Natural killer cell (primary cell): ENCODE data around the gene CDK7. TPM values are rescaled to one million over a fixed set of nuclear protein-coding genes. Genes with fewer than 3 reads are reported as not detected.
A peak's percentile ranks its signal among the peaks of the same experiment; 100 is the strongest.
"Not testable (repeated sequence)": the region's sequence is repeated elsewhere in the genome, so short reads cannot be mapped to it uniquely, and the experiment has no call there.

Source experiments
- ATAC-seq, 3 donors: fragments of 150-1000 bp in 2 of 3; fragments of 200-7000 bp in 1 of 3; cut with Tn5 transposase; 1 replicate in 1 of 3; 2 replicates in 2 of 3; pipeline ENCODE4 v1.10.0; 2021; ENCODE audit warnings: mild to moderate bottlenecking in 2 of 3, moderate library complexity in 2 of 3
- DNase-seq, 2 donors: peaks; one replicate each; pipeline versions ENCODE4 v3.0.0 to v3.0.0-alpha.2; 2013 to 2021; ENCODE audit warnings: mixed read lengths in 1 of 2
- H3K27ac ChIP-seq: one replicate; pipeline ENCODE4 v1.5.1; 2013; ENCODE audit warnings: mild to moderate bottlenecking, low read length
- H3K27me3 ChIP-seq: one replicate; pipeline ENCODE4 v1.6.1; 2013; ENCODE audit warnings: low read length; ENCODE audit not compliant: control insufficient read depth, insufficient read depth
- H3K36me3 ChIP-seq: one replicate; pipeline ENCODE4 v1.6.1; 2013; ENCODE audit warnings: low read length; ENCODE audit not compliant: control insufficient read depth, insufficient read depth
- H3K4me1 ChIP-seq: one replicate; pipeline ENCODE4 v1.6.1; 2013; ENCODE audit warnings: low read length; ENCODE audit not compliant: control insufficient read depth, insufficient read depth
- H3K4me3 ChIP-seq: one replicate; pipeline ENCODE4 v1.5.1; 2013; ENCODE audit warnings: low read length
- H3K9me3 ChIP-seq: one replicate; pipeline ENCODE4 v1.6.1; 2013; ENCODE audit warnings: low read length; ENCODE audit not compliant: control insufficient read depth, insufficient read depth
- H3K27ac Mint-ChIP-seq, 2 donors: one replicate each; pipeline ENCODE4 v1.8.0; 2022; ENCODE audit warnings: mild to moderate bottlenecking in 2 of 2, mixed read lengths in 2 of 2, moderate library complexity in 1 of 2
- H3K27me3 Mint-ChIP-seq, 2 donors: one replicate each; pipeline ENCODE4 v1.8.0; 2022; ENCODE audit warnings: low read depth in 2 of 2, mixed read lengths in 2 of 2
- H3K36me3 Mint-ChIP-seq: one replicate; pipeline ENCODE4 v1.8.0; 2022; ENCODE audit warnings: mixed read lengths
- H3K4me1 Mint-ChIP-seq, 2 donors: one replicate each; pipeline ENCODE4 v1.8.0; 2022; ENCODE audit warnings: mixed read lengths in 2 of 2
- H3K4me3 Mint-ChIP-seq: one replicate; pipeline ENCODE4 v1.8.0; 2022; ENCODE audit warnings: mild to moderate bottlenecking, moderate library complexity, mixed read lengths
- H3K9me3 Mint-ChIP-seq, 2 donors: one replicate each; pipeline ENCODE4 v1.8.0; 2022; ENCODE audit warnings: mixed read lengths in 2 of 2
- CTCF ChIP-seq: fragments of 200-600 bp; IDR thresholded peaks from one replicate; pipeline ENCODE4 v1.8.0; 2022; ENCODE audit warnings: antibody characterized with exemption
- WGBS: methylation state at CpG from one replicate; pipeline ENCODE4 v1.1.7; 2013; ENCODE audit warnings: missing lambda C conversion rate; ENCODE audit not compliant: insufficient coverage; 5-methylcytosine and 5-hydroxymethylcytosine counted together
- intact Hi-C: fragments of 100-400 bp; cut with micrococcal nuclease; formaldehyde crosslinking; loops from one replicate; pipeline ENCODE4 v1.14.2; 2022
- total RNA-seq, 4 donors: library from RNA; stranded (reverse); fragments of 120-200 nt in 1 of 4; gene quantifications; one replicate each; pipeline versions ENCODE4 v1.2.3 to v1.2.4, GENCODE V29; 2013 to 2022

CDK7 gene
- total RNA-seq, 3 donors from 2014 or later (not counting 1 experiment from before 2014, with no cell fraction given): 30.6 to 39.5 (median 30.8) TPM

- no peaks in the 10 kb centered on the region for H3K36me3 ChIP-seq
- H3K27ac ChIP-seq: no peak overlapping the region
- Mint-ChIP-seq H3K9me3 (no peaks in the 10 kb centered on the region), H3K4me3 (peak overlapping the region; percentile 100), H3K27ac (peak overlapping the region; percentile 98 to 99), H3K36me3 (no peaks in the 10 kb centered on the region), H3K4me1 (peaks cover 13 to 23% of the 10 kb centered on the region in 2 donors), H3K27me3 (no peaks in the 10 kb centered on the region)
- ATAC-seq: no peak
- H3K9me3 ChIP-seq: no peaks in the 10 kb centered on the region
- no peak for TF ChIP-seq CTCF
- no peak for DNase-seq
- intact Hi-C loops: loop anchor here (1.0 kb wide), 3 partner anchors 17 to 124 kb away; partner anchors contain the start of genes CDK7 and CENPH
- no peaks in the 10 kb centered on the region for H3K27me3 ChIP-seq
- peak overlapping the region; percentile 87 for H3K4me3 ChIP-seq
- 46% methylated on average over 5 of the region's 6 CpGs for WGBS
- peaks cover 4% of the 10 kb centered on the region for H3K4me1 ChIP-seq
Measured at GRCh38 chr5:69217151-69217511, 17.6 kb upstream of the CDK7 start.

GRCh38 chr5:69217548-69218526 is 16.8 kb upstream of the CDK7 start:
- no peaks in the 10 kb centered on the region for H3K27me3 ChIP-seq
- Mint-ChIP-seq H3K9me3 (no peaks in the 10 kb centered on the region), H3K27ac (peak overlapping the region; percentile 98 to 99), H3K4me1 (peaks cover 13 to 23% of the 10 kb centered on the region in 2 donors), H3K4me3 (peak overlapping the region; percentile 100), H3K27me3 (no peaks in the 10 kb centered on the region), H3K36me3 (no peaks in the 10 kb centered on the region)
- DNase-seq (peak; percentile 92 to 97), ATAC-seq (peak; percentile 91 to 99 (median 92))
- peak overlapping the region; percentile 87 for H3K4me3 ChIP-seq
- intact Hi-C loops: loop anchor here (1.0 to 2.0 kb wide), 4 partner anchors 16 to 125 kb away; partner anchors contain the start of genes CCNB1, CDK7 and CENPH
- peaks cover 4% of the 10 kb centered on the region for H3K4me1 ChIP-seq
- H3K36me3 ChIP-seq: no peaks in the 10 kb centered on the region
- no peaks in the 10 kb centered on the region for H3K9me3 ChIP-seq
- no peak for TF ChIP-seq CTCF
- under 1% methylated on average over 71 of the region's 73 CpGs for WGBS
- H3K27ac ChIP-seq: peak overlapping the region; percentile 83

GRCh38 chr5:69219939-69220338 is 14.7 kb upstream of the CDK7 start:
- Histone ChIP-seq H3K9me3 (no peaks in the 10 kb centered on the region), H3K36me3 (no peaks in the 10 kb centered on the region), H3K27ac (no peak overlapping the region), H3K4me1 (peaks cover 4% of the 10 kb centered on the region), H3K27me3 (no peaks in the 10 kb centered on the region), H3K4me3 (no peak overlapping the region)
- Mint-ChIP-seq H3K4me1 (peaks cover 13 to 23% of the 10 kb centered on the region in 2 donors), H3K27ac (peak overlapping the region in 1 of 2 donors; percentile 28), H3K27me3 (no peaks in the 10 kb centered on the region), H3K36me3 (no peaks in the 10 kb centered on the region), H3K9me3 (no peaks in the 10 kb centered on the region), H3K4me3 (no peak overlapping the region)
- DNase-seq (no peak), ATAC-seq (no peak)
- TF ChIP-seq CTCF: no peak
- intact Hi-C loops: loop anchor here (2.0 kb wide), 1 partner anchor 53 kb away; the partner anchor contains the start of gene CCNB1

- H3K27me3 Mint-ChIP-seq, H3K27ac ChIP-seq, H3K27me3 ChIP-seq, H3K9me3 Mint-ChIP-seq, ATAC-seq, H3K27ac Mint-ChIP-seq, intact Hi-C loops, DNase-seq, H3K4me3 ChIP-seq, H3K4me3 Mint-ChIP-seq, H3K36me3 ChIP-seq, H3K36me3 Mint-ChIP-seq, H3K4me1 ChIP-seq, H3K9me3 ChIP-seq: not testable (repeated sequence)
- peaks cover 13 to 23% of the 10 kb centered on the region in 2 donors for H3K4me1 Mint-ChIP-seq
- 98% methylated on average over 13 of the region's 18 CpGs for WGBS
Measured at GRCh38 chr5:69220371-69220770, 14.3 kb upstream of the CDK7 start.

GRCh38 chr5:69220833-69221232 is 13.9 kb upstream of the CDK7 start:
- H3K4me1 Mint-ChIP-seq: peaks cover 13 to 23% of the 10 kb centered on the region in 2 donors
- 95% methylated on average over 4 of the region's 9 CpGs for WGBS
- H3K9me3 ChIP-seq, H3K4me3 Mint-ChIP-seq, H3K27ac Mint-ChIP-seq, H3K36me3 ChIP-seq, H3K27me3 Mint-ChIP-seq, intact Hi-C loops, DNase-seq, ATAC-seq, H3K4me1 ChIP-seq, H3K27me3 ChIP-seq, H3K9me3 Mint-ChIP-seq, H3K4me3 ChIP-seq, H3K36me3 Mint-ChIP-seq, H3K27ac ChIP-seq: not testable (repeated sequence)
